Kidney glomerular epithelial cell (primary cell): ENCODE measurements around the gene ITLN2.
A peak's percentile ranks its signal among the peaks of the same experiment; 100 is the strongest.
"Not testable (repeated sequence)": the region's sequence is repeated elsewhere in the genome, so short reads cannot be mapped to it uniquely, and the experiment has no call there.

Experiments
- DNase-seq: peaks from one replicate; lab custom pipeline; 2025; lab: John Stamatoyannopoulos, UW

Gene ITLN2

GRCh38 chr1:160953030-160953429, 1.6 kb downstream of the ITLN2 start:
- DNase-seq, result no peak

- no peak for DNase-seq
These were observed 2.5 kb downstream of the ITLN2 start for GRCh38 chr1:160952129-160952510.

GRCh38 chr1:160951443-160952128, 3.0 kb downstream of the ITLN2 start:
- peak; percentile 68 for DNase-seq

GRCh38 chr1:160950657-160951056, 4.0 kb downstream of the ITLN2 start:
- DNase-seq, result no peak

- no peak for DNase-seq
These were observed 4.7 kb downstream of the ITLN2 start for GRCh38 chr1:160949881-160950280.

GRCh38 chr1:160949216-160949880, 5.3 kb downstream of the ITLN2 start:
- DNase-seq, result peak; percentile 18

- not testable (repeated sequence) for DNase-seq
These were observed 7.3 kb downstream of the ITLN2 start for GRCh38 chr1:160947174-160947759.

- DNase-seq, result not testable (repeated sequence)
These were observed 8.7 kb downstream of the ITLN2 start for GRCh38 chr1:160945881-160946280.

GRCh38 chr1:160945079-160945478, 9.5 kb downstream of the ITLN2 start:
- no peak for DNase-seq

- peak; percentile 0 for DNase-seq
These were observed 11.7 kb downstream of the ITLN2 start for GRCh38 chr1:160942926-160943325.

GRCh38 chr1:160936666-160937065, 17.9 kb downstream of the ITLN2 start:
- not testable (repeated sequence) for DNase-seq

- no peak for DNase-seq
These were observed 18.9 kb downstream of the ITLN2 start for GRCh38 chr1:160935527-160936258.

- DNase-seq, result not testable (repeated sequence)
These were observed 21.3 kb downstream of the ITLN2 start for GRCh38 chr1:160933305-160933704.

GRCh38 chr1:160925652-160926244, 28.9 kb downstream of the ITLN2 start:
- DNase-seq, result no peak

GRCh38 chr1:160924791-160925651, 29.6 kb downstream of the ITLN2 start:
- no peak for DNase-seq

GRCh38 chr1:160916666-160917065, 37.9 kb downstream of the ITLN2 start:
- DNase-seq, result no peak

GRCh38 chr1:160913229-160913628, 41.4 kb downstream of the ITLN2 start:
- DNase-seq, result not testable (repeated sequence)

- DNase-seq, result no peak
These were observed 42.7 kb downstream of the ITLN2 start for GRCh38 chr1:160911925-160912324.

- DNase-seq, result no peak
These were observed 43.2 kb downstream of the ITLN2 start for GRCh38 chr1:160911441-160911840.

- DNase-seq, result no peak
These were observed 44.3 kb downstream of the ITLN2 start for GRCh38 chr1:160910170-160910750.

GRCh38 chr1:160907976-160908375, 46.6 kb downstream of the ITLN2 start:
- no peak for DNase-seq
